ENCODE measurements around the gene NTMT1.

GRCh38 chr9:129661029-129661428 is 35.1 kb downstream of the NTMT1 start:
- no peak for TF ChIP-seq CTCF (IDR thresholded peaks at IDR 0.05 in 8 of 11, conservative IDR thresholded peaks at IDR 0.05 in 3 of 11)
- TF ChIP-seq POLR2AphosphoS5 (IDR thresholded peaks at IDR 0.05): no peak
- no peak for TF ChIP-seq POLR2A (IDR thresholded peaks at IDR 0.05)

All from spleen (tissue), 7 donors.